OCI-LY3 (cell line): ENCODE data around the gene TXNL4B.

Experiments
- EZH2phosphoT487 ChIP-seq: fragments of 200-600 bp; shearing (Covaris generic); IDR thresholded peaks from 2 replicates; pipeline ENCODE4 v1.6.1; 2018; ENCODE audit warnings: antibody characterized with exemption, mixed run types, low read depth
- TF ChIP-seq, protein P1 (sequence below): fragments of 200-600, 300-600 bp; sonication (generic); IDR thresholded peaks from 2 replicates; pipeline ENCODE4 v1.5.1; 2014; ENCODE audit warnings: antibody characterized with exemption, low read length, low read depth

- TF ChIP-seq, protein P1, sequence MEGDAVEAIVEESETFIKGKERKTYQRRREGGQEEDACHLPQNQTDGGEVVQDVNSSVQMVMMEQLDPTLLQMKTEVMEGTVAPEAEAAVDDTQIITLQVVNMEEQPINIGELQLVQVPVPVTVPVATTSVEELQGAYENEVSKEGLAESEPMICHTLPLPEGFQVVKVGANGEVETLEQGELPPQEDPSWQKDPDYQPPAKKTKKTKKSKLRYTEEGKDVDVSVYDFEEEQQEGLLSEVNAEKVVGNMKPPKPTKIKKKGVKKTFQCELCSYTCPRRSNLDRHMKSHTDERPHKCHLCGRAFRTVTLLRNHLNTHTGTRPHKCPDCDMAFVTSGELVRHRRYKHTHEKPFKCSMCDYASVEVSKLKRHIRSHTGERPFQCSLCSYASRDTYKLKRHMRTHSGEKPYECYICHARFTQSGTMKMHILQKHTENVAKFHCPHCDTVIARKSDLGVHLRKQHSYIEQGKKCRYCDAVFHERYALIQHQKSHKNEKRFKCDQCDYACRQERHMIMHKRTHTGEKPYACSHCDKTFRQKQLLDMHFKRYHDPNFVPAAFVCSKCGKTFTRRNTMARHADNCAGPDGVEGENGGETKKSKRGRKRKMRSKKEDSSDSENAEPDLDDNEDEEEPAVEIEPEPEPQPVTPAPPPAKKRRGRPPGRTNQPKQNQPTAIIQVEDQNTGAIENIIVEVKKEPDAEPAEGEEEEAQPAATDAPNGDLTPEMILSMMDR = no peak
- TF ChIP-seq EZH2phosphoT487 = no peak
These were observed 48.5 kb downstream of the TXNL4B start for GRCh38 chr16:72044825-72045359.
